ENCODE data around the gene TMEM212.
A peak's percentile ranks its signal among the peaks of the same experiment; 100 is the strongest.

TMEM212 gene

GRCh38 chr3:171860830-171861535, 17.8 kb downstream of the TMEM212 start:
- DNase-seq (ENCODE audit: low read depth in 1 of 2, low spot score in 1 of 2) = no peak
- in situ Hi-C loops (cut with HindIII; ENCODE audit: low pct_unique_long_range_greater_than_20kb, low sequenced_read_pairs) = no loop called here
- TF ChIP-seq JUND (IDR thresholded peaks at IDR 0.05; ENCODE audit: low read depth) = no peak

GRCh38 chr3:171862392-171862791, 19.2 kb downstream of the TMEM212 start:
- no peak for DNase-seq (ENCODE audit: low read depth in 1 of 2, low spot score in 1 of 2)
- TF ChIP-seq JUND (IDR thresholded peaks at IDR 0.05; ENCODE audit: low read depth) = no peak
- in situ Hi-C loops (cut with HindIII; ENCODE audit: low pct_unique_long_range_greater_than_20kb, low sequenced_read_pairs) = no loop called here

- TF ChIP-seq JUND (IDR thresholded peaks at IDR 0.05; ENCODE audit: low read depth) = no peak
- in situ Hi-C loops (cut with HindIII; ENCODE audit: low pct_unique_long_range_greater_than_20kb, low sequenced_read_pairs) = no loop called here
- DNase-seq (ENCODE audit: low read depth in 1 of 2, low spot score in 1 of 2) = no peak
Measured at GRCh38 chr3:171862993-171863521, 19.9 kb downstream of the TMEM212 start.

- TF ChIP-seq JUND (IDR thresholded peaks at IDR 0.05; ENCODE audit: low read depth) = no peak
- in situ Hi-C loops (cut with HindIII; ENCODE audit: low pct_unique_long_range_greater_than_20kb, low sequenced_read_pairs) = no loop called here
- no peak for DNase-seq (ENCODE audit: low read depth in 1 of 2, low spot score in 1 of 2)
Measured at GRCh38 chr3:171863920-171864319, 20.8 kb downstream of the TMEM212 start.

- in situ Hi-C loops (cut with HindIII; ENCODE audit: low pct_unique_long_range_greater_than_20kb, low sequenced_read_pairs) = no loop called here
- DNase-seq (ENCODE audit: low read depth in 1 of 2, low spot score in 1 of 2) = no peak
- no peak for TF ChIP-seq JUND (IDR thresholded peaks at IDR 0.05; ENCODE audit: low read depth)
Measured at GRCh38 chr3:171865191-171865865, 22.2 kb downstream of the TMEM212 start.

GRCh38 chr3:171867981-171868380, 24.8 kb downstream of the TMEM212 start:
- in situ Hi-C loops (cut with HindIII; ENCODE audit: low pct_unique_long_range_greater_than_20kb, low sequenced_read_pairs) = no loop called here
- no peak for TF ChIP-seq JUND (IDR thresholded peaks at IDR 0.05; ENCODE audit: low read depth)
- DNase-seq (ENCODE audit: low read depth in 1 of 2, low spot score in 1 of 2) = peak in 1 of 2 experiments; percentile 57

GRCh38 chr3:171871392-171872274, 28.5 kb downstream of the TMEM212 start:
- TF ChIP-seq JUND (IDR thresholded peaks at IDR 0.05; ENCODE audit: low read depth) = no peak
- DNase-seq (ENCODE audit: low read depth in 1 of 2, low spot score in 1 of 2) = no peak
- in situ Hi-C loops (cut with HindIII; ENCODE audit: low pct_unique_long_range_greater_than_20kb, low sequenced_read_pairs) = no loop called here

GRCh38 chr3:171873580-171873979, 30.4 kb downstream of the TMEM212 start:
- DNase-seq (ENCODE audit: low read depth in 1 of 2, low spot score in 1 of 2) = no peak
- no peak for TF ChIP-seq JUND (IDR thresholded peaks at IDR 0.05; ENCODE audit: low read depth)
- in situ Hi-C loops (cut with HindIII; ENCODE audit: low pct_unique_long_range_greater_than_20kb, low sequenced_read_pairs) = no loop called here

GRCh38 chr3:171874251-171874681, 31.1 kb downstream of the TMEM212 start:
- in situ Hi-C loops (cut with HindIII; ENCODE audit: low pct_unique_long_range_greater_than_20kb, low sequenced_read_pairs) = no loop called here
- no peak for DNase-seq (ENCODE audit: low read depth in 1 of 2, low spot score in 1 of 2)

GRCh38 chr3:171874879-171875278, 31.7 kb downstream of the TMEM212 start:
- no peak for DNase-seq (ENCODE audit: low read depth in 1 of 2, low spot score in 1 of 2)
- in situ Hi-C loops (cut with HindIII; ENCODE audit: low pct_unique_long_range_greater_than_20kb, low sequenced_read_pairs) = no loop called here
- TF ChIP-seq JUND (IDR thresholded peaks at IDR 0.05; ENCODE audit: low read depth) = no peak

More at GRCh38 chr3:171874251-171874681, 31.1 kb downstream of the TMEM212 start:
- no peak for TF ChIP-seq JUND (IDR thresholded peaks at IDR 0.05; ENCODE audit: low read depth)

- peak in 1 of 2 experiments; percentile 76 for DNase-seq (ENCODE audit: low read depth in 1 of 2, low spot score in 1 of 2)
- TF ChIP-seq JUND (IDR thresholded peaks at IDR 0.05; ENCODE audit: low read depth) = no peak
- in situ Hi-C loops (cut with HindIII; ENCODE audit: low pct_unique_long_range_greater_than_20kb, low sequenced_read_pairs) = no loop called here
Measured at GRCh38 chr3:171875923-171876412, 32.8 kb downstream of the TMEM212 start.

- no peak for TF ChIP-seq JUND (IDR thresholded peaks at IDR 0.05; ENCODE audit: low read depth)
- in situ Hi-C loops (cut with HindIII; ENCODE audit: low pct_unique_long_range_greater_than_20kb, low sequenced_read_pairs) = no loop called here
- no peak for DNase-seq (ENCODE audit: low read depth in 1 of 2, low spot score in 1 of 2)
Measured at GRCh38 chr3:171876680-171877147, 33.6 kb downstream of the TMEM212 start.

Data from T47D (cell line).